GM19099 (cell line): ENCODE results near the gene TRIM44.

Experiments
- POLR2A ChIP-seq: IDR thresholded peaks from 3 replicates; pipeline ENCODE4 v1.6.1; 2011; ENCODE audit warnings: low read depth; ENCODE audit not compliant: insufficient read length; ENCODE audit errors: extremely low read depth

The TRIM44 gene

DNA sequence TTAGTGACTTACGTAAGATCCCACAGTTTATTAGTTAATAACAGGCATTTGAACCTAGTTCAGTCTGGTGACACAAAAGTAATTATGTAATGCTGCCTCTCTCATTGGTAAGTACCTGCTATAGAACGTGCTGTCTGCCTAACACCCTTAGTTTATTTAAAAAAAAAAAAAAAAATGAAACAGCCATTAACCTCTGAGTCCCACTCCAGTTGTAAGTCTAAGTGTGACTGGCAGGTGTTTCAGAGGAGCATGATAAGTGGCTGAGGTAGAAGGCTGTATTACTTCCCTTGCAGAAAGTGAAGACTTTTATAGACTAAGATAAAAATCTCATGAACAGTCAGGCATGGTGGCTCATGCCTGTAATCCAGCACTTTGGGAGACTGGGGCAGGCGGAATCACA lies 140.5 kb downstream of the TRIM44 start:
- no peak for TF ChIP-seq POLR2A

DNA sequence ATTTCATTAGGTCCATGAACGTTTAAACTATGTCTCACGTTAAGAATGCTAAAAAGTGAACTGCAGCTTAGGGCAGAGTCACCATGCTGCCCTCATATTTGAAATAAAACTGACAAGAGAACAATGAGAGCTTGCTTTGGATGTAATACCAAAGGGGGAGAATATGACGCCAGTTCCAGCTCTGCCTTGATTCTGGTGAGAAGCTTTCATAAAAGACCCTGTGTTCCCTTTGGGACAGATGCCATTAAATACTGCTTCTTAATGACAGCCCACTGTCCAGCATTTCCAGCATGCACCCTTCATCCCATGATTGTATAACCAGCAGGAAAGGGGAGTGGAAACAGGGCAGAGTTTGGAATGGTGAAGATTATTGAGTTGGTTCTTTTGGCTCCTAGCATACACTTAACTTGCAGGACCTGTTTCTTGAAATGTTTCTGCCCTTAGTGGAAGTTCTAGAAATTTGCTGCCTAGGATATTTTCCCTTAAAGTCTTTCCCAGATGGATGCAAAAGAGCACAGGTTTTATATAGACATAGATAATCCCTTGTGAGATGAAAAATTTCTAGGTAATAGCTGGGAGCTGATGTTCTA lies 142.0 kb downstream of the TRIM44 start:
- no peak for TF ChIP-seq POLR2A

DNA sequence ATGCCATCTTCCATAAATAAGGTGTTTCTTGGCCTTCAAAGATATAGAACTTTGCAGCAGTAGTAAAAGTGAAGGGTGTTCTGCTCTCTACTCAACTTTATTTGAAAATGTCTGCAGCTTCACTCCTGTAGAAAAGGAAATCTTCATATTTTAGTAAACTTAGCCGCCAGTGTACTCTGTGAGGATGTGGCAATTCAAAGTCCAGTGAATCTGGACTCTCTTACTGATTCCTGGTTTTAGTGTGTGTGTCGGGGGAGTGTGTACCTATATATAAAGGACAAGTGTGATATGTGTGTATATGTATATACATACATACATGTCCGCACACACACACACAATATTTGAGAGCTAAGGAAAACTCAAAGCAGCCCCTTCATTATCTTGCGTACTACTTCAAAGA lies 147.0 kb downstream of the TRIM44 start:
- TF ChIP-seq POLR2A: no peak

DNA sequence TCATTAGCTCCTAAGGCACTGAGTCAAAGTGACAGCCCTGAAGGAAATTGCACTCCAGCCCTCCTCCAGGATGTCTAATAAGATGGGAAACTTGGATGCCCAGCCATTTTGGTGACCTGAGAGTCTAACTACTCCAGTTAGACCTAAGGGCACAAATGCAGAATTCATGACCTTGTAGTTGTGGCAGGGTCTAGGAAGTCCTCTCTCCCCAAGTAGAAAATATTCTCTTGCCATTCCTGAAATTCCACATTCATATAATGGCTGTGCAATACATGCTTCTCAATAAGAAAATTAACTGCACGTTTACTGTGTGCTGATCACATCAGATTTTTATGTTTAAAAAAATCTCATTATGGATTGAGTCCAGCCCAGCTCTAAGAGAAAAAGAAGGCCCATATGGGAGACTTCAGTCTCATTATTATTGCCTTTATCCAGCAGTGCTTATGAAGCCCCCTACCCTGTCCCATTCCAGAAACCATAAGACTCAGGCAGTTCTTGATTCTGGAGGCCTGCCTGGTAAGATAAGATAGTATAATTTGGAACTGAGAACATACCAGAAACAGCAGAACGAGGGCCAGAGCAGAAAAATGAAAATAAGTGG lies 147.6 kb downstream of the TRIM44 start:
- no peak for TF ChIP-seq POLR2A

DNA sequence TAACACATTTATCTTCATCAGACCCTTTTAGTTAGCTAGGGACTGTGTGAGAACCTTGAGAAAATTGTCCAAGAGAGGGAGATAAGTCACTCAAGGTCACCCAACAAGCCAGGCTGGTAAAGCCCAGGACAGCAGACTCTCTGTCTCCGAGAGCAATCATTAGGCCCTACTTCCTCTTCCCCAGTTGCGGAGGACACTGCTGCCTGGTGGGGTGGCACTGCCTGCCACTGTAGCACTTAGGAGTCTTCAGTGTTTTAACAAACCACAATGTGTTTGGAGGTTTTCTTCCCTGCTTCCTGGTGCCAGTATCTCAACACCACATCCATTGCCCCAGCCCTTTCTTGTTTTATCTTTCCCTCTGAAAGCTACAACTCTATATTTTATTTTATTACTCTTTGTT lies 149.2 kb downstream of the TRIM44 start:
- no peak for TF ChIP-seq POLR2A

DNA sequence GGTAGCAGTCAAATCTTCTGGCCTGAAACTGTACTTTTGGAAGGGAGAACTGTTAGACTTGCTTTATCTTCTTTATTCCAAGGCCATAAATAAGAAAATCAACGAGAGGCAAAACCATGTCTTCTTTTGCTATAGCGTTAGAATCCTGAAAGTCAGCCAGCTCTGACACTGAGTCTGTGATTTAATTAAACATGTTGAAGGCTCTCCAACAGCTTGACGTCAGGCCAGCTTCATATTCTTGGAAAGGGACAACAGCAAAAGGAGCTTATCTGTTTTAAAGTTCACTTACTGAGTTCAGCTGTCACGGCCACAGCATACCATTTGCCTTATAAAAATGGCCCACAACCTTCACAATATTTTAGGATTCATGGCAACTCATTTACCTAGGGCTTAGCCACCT lies 150.3 kb downstream of the TRIM44 start:
- no peak for TF ChIP-seq POLR2A

DNA sequence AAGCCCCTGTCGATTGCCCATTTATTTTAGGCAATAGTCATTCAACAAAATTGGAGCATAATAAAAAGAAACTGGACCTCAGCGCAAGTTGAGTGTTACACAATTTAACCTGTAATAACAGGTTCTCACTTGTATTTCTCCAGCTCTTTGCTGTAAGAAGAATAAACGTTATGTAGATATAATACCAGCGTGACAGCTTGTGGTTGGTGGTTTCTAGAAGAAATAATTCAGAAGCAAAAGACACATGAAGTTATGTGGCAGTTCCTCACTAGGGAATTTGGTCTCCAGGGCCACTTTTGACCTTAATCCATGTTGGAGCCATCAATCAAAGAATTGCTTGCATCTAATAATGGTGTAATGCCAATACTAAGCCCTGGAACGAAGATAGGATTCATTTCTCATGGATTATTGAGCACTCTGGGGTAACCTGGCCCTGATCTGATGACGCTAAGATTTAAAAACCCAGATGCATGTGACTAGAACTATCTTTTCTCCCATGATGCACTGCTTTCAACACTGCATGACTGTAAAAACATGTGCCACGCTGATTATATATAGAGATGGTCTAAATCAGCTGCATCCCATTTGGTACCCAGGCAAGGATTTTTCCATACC lies 151.6 kb downstream of the TRIM44 start:
- no peak for TF ChIP-seq POLR2A

DNA sequence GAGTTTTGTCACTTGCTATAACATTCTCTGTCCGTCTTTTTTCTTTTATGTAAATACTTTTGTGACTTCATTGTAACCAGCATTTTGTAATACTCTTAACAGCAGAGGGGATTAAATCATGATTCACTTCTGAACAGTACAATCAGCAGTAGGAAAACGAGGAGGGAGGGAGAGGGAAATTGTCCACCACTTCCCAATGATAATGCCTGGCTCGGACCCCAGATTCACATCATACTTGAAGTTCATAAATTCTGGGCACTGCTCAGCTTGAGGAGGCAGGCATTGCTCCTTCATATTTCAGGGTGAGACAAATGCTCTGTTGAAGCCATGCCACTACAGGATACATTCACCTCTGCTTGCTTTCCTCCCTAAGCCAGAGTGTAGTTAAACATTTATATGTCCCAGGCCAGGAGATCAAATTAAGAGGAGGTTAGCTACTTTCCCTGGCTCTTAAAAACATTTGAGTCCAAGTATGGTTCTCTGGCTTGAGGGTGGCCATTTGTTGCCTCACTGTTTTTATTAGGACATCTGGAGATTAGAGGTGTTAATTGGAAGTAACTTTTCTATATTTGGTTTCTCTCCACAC lies 152.2 kb downstream of the TRIM44 start:
- no peak for TF ChIP-seq POLR2A

DNA sequence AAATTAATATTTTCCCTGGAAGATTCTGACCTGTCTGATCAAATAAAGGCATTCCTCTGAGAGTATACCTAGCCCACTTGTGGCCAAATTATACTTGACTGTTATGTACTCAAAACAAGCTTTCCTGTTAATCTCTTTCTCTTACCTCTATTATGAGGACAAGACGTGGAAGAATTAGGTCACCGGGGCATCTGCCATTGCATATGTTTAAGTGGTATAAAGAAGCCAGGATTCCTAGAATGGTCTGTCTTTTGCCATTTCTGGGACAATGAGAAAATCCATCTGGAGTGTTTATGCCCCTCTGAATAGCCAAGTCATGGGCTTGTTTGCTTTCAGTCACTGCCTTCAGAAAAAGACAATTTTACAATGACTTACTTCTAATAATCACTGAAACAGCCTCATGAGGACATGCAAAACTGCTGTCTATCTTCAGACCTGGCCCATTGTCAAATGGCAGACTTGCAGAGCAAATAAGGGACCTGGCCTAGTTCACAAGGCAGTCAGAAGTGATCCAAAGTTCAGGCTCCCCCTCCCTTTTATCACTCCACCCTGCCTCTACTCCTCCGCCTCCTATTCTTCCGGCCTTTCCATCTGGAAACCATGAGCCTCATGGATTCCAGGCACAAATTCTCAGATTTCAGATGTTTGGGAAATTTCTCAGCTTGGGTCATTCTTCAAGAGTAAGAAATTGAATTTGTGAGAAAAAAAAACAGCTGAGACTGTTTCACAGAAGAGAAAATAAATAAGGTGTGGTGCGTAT lies 153.2 kb downstream of the TRIM44 start:
- TF ChIP-seq POLR2A: no peak

DNA sequence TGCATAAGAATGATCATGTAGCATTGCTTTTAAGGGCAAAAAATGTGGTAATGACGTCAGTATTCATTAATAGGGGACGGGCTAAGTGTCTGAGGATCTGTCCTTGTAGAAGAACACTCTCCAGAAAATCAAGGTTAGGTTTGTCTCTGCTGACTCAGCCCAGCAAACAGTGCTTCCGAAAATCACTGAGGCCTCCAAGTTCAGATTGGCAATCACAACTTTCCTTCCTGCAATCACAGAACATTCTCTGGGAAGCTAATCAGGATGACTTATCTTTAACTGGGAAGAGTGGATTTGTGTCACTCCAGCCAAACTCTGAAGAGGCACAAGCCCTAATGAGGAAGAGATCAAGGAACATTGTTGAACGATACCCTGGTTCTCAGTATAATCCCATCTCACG lies 158.0 kb downstream of the TRIM44 start:
- TF ChIP-seq POLR2A: no peak

DNA sequence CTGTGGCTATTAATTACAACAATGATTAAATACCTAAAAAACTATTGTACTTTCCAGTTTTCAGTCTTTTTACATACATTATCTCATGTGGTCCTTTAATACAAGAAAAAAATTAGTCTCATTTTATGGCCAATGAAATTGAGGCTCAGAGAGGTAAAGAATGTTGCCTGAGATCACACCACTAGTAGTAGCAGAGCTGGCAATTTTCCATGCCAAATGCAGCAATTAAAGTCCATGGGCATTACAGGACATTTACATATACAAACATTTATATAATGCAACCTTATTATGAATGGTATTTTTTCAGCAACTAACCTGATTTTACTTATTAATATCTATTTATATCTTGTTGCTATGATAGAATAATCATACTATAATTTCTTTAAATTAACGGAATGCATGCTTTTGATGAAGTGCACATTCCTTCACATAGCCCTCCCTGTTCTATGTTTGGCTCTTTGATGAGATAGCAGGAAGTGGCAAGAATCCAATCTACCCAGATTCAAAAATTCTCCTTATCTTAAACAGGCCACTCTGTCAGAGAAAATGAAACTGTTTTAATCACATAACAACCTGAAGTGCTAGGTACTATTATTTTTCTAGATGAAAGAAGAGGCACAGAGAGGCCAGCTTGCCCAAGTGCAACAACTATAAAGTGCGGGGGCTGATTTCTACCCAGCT lies 160.4 kb downstream of the TRIM44 start:
- TF ChIP-seq POLR2A: no peak

DNA sequence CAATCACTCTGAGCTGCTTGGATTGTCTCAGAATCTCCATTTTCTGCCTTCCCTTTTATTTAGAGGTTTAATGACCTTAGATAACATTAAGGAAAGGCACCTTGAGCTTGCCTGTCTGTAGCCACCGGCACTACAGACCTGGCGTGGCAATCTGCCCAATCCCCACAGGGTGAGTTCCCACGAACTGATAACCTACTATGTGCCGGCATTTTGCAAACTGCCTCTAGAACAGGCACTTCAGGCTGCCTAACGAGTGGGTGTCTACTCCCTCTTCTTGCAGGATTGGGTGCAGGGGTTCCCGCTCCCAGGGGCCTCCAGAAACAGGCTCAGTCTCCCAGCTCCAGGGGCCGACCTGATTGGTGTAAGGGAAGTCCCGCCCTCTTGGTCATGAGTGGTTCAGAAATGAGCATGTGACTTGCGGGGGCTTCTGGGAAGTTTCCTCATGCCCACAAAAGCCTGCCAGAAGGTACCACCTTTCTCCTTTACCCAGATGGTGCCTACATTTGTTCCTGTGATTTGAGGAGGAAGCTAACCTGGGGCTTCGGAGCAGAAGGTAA lies 161.2 kb downstream of the TRIM44 start:
- no peak for TF ChIP-seq POLR2A

DNA sequence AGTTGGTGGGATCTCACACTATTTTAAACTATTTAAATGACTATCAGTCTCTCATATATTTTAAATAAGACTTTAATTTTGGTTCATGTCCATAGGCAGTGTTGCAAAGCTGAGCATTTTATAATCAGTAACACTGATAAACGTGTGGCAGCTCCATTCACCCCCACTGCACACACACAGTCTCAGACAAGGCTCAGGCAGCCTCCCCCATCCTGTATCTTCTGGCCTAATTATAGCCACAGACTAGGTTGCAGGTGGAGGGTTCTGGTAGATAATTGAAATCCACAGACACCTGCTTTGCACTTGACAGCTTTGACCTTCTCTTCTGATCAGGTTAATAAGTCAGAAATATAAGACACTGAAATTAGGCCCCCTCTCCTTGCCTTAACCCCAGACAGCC lies 162.8 kb downstream of the TRIM44 start:
- TF ChIP-seq POLR2A: no peak

DNA sequence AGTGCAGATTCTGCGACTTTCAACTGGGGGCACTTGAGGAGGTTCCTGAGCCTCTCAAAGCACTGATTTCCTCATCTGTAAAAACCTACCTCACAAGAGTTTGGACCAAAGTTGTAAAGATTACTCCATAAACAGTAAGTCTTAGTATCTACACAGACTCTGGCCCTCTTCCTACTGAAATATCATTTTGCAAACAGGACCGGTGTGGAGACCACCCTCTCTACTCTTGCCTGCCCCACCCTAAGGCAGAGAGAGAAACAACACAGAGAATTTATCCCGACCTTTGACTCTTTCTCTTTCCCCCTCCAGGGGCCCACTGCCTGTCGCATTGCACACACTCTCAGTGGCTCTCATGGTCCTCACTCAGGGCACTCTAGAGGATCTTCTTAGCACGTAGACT lies 163.4 kb downstream of the TRIM44 start:
- no peak for TF ChIP-seq POLR2A

DNA sequence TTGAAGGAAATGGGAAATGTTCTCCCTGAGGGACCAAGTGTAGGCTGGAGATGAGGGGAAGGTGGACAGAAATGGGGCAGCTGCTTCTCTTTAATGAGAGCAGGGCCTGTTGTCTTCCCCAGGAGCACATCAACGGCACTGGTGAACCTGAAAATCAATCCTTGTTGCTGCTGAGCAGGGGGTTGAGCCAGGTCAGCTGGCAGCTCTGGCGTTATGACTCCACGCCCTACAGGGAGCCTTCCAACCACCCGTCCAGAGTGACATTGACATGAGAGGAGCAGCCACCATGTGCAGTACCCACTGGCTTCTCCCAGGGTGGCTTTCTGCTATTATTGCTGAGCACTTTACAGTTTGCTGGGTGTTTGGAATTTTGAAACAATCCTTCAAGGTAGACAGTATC lies 164.4 kb downstream of the TRIM44 start:
- TF ChIP-seq POLR2A: no peak
